Astrocyte (in vitro differentiated cells and primary cell): ENCODE results near the gene TRPC4AP.

Source experiments
- CTCF ChIP-seq: IDR thresholded peaks from 2 replicates; pipeline ENCODE4 v1.5.1; 2011; ENCODE audit warnings: low read depth, mild to moderate bottlenecking, inconsistent platforms, low read length, moderate library complexity; ENCODE audit not compliant: insufficient read depth
- EZH2 ChIP-seq: IDR thresholded peaks from 2 replicates; pipeline ENCODE4 v1.6.1; 2012; ENCODE audit warnings: mild to moderate bottlenecking, low read length, inconsistent platforms; ENCODE audit not compliant: insufficient read depth

GRCh38 chr20:34956751-34957472 lies 135.7 kb downstream of the TRPC4AP start:
- no peak for TF ChIP-seq CTCF
- TF ChIP-seq EZH2, result no peak
